Ishikawa (cell line): ENCODE measurements around the gene ZSWIM6.

Source experiments
- CEBPB ChIP-seq: IDR thresholded peaks from 2 replicates; pipeline ENCODE4 v1.6.1; 2012
- CREB1 ChIP-seq: IDR thresholded peaks from 2 replicates; pipeline ENCODE4 v1.6.1; 2012; ENCODE audit warnings: low read depth
- EGR1 ChIP-seq: IDR thresholded peaks from 2 replicates; pipeline ENCODE4 v1.6.1; 2012
- EP300 ChIP-seq: IDR thresholded peaks from 2 replicates; pipeline ENCODE4 v1.6.1; 2012; ENCODE audit warnings: borderline replicate concordance
- FOXM1 ChIP-seq: IDR thresholded peaks from 2 replicates; pipeline ENCODE4 v1.6.1; 2012; ENCODE audit warnings: low read depth, borderline replicate concordance
- MAX ChIP-seq: IDR thresholded peaks from 2 replicates; pipeline ENCODE4 v1.6.1; 2012
- NFIC ChIP-seq: IDR thresholded peaks from 2 replicates; pipeline ENCODE4 v1.6.1; 2012
- RAD21 ChIP-seq: IDR thresholded peaks from 2 replicates; pipeline ENCODE4 v1.6.1; 2012; ENCODE audit warnings: low read depth
- TAF1 ChIP-seq: IDR thresholded peaks from 2 replicates; pipeline ENCODE4 v1.6.1; 2012; ENCODE audit warnings: low read depth, mild to moderate bottlenecking
- TCF12 ChIP-seq: IDR thresholded peaks from 2 replicates; pipeline ENCODE4 v1.6.1; 2012; ENCODE audit warnings: low read depth
- TEAD4 ChIP-seq: IDR thresholded peaks from 2 replicates; pipeline ENCODE4 v1.6.1; 2012
- USF1 ChIP-seq: IDR thresholded peaks from 2 replicates; pipeline ENCODE4 v1.6.1; 2012
- YY1 ChIP-seq: IDR thresholded peaks from 2 replicates; pipeline ENCODE4 v1.6.1; 2012; ENCODE audit warnings: low read depth
- ZBTB7A ChIP-seq: IDR thresholded peaks from 2 replicates; pipeline ENCODE4 v1.6.1; 2012; ENCODE audit warnings: low read depth
- TF ChIP-seq, protein P1 (sequence below): IDR thresholded peaks from 2 replicates; pipeline ENCODE4 v1.6.1; 2012; ENCODE audit warnings: low read depth, mild to moderate bottlenecking

The ZSWIM6 gene

DNA sequence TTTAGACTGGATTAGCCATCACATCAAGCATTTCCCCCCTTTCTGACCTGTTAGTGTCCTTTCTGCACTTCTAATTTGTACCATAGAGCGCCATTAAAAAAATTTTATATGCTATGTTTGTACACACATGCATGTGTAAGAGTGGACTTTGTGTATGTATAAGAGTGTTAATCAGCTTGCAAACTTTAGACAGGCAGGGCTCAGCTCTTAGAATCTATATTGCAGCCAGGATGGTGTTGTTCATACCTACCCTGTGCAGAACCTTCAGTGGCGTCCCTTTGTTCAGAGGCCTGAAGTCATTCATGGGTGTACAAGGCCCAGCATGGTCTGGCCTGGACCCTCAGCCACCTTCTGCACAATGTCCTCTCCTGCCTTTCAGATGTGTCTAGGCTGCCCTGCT, 19.7 kb downstream of the ZSWIM6 start:
- TF ChIP-seq, protein P1, sequence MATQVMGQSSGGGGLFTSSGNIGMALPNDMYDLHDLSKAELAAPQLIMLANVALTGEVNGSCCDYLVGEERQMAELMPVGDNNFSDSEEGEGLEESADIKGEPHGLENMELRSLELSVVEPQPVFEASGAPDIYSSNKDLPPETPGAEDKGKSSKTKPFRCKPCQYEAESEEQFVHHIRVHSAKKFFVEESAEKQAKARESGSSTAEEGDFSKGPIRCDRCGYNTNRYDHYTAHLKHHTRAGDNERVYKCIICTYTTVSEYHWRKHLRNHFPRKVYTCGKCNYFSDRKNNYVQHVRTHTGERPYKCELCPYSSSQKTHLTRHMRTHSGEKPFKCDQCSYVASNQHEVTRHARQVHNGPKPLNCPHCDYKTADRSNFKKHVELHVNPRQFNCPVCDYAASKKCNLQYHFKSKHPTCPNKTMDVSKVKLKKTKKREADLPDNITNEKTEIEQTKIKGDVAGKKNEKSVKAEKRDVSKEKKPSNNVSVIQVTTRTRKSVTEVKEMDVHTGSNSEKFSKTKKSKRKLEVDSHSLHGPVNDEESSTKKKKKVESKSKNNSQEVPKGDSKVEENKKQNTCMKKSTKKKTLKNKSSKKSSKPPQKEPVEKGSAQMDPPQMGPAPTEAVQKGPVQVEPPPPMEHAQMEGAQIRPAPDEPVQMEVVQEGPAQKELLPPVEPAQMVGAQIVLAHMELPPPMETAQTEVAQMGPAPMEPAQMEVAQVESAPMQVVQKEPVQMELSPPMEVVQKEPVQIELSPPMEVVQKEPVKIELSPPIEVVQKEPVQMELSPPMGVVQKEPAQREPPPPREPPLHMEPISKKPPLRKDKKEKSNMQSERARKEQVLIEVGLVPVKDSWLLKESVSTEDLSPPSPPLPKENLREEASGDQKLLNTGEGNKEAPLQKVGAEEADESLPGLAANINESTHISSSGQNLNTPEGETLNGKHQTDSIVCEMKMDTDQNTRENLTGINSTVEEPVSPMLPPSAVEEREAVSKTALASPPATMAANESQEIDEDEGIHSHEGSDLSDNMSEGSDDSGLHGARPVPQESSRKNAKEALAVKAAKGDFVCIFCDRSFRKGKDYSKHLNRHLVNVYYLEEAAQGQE, result no peak
- no peak for TF ChIP-seq ZBTB7A
- TF ChIP-seq CEBPB, result no peak
- TF ChIP-seq RAD21, result no peak
- TF ChIP-seq TAF1, result no peak
- no peak for TF ChIP-seq CREB1
- TF ChIP-seq USF1, result no peak
- no peak for TF ChIP-seq EGR1

DNA sequence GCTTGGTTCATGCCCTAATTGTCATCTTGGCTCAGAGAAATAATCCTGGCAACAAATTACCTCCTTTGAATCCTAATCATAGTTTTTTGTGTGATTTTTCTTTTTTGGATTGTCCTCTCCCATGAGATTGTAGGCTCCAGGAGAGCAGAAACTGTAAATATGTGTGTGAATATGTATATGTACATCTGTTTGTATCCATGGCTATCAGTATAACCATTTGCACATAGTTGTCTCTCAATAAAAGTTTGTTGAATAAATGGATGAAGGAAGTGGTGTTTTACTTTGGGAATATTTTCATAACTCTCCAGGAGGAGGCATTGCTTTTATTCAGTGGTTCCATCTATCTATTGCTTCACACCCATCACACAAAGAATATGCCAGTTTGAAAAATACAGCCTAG, 20.1 kb downstream of the ZSWIM6 start:
- TF ChIP-seq TCF12, result no peak
- TF ChIP-seq FOXM1, result no peak
- no peak for TF ChIP-seq TEAD4
- TF ChIP-seq NFIC, result no peak
- TF ChIP-seq CEBPB, result no peak
- TF ChIP-seq EGR1, result no peak
- TF ChIP-seq ZBTB7A, result no peak
- TF ChIP-seq CREB1, result no peak
- TF ChIP-seq USF1, result no peak
- TF ChIP-seq TAF1, result no peak
- no peak for TF ChIP-seq RAD21
- TF ChIP-seq YY1, result no peak
- no peak for TF ChIP-seq MAX
- TF ChIP-seq, protein P1, result no peak
- TF ChIP-seq EP300, result no peak

GRCh38 chr5:61352612-61353156, 20.6 kb downstream of the ZSWIM6 start:
- TF ChIP-seq EGR1 (no peak), MAX (no peak), TCF12 (no peak), RAD21 (no peak), ZBTB7A (no peak), TAF1 (no peak), USF1 (no peak), CREB1 (no peak), CEBPB (no peak), FOXM1 (no peak), YY1 (no peak), TEAD4 (no peak), EP300 (no peak), NFIC (no peak)
- TF ChIP-seq, protein P1, result no peak

DNA sequence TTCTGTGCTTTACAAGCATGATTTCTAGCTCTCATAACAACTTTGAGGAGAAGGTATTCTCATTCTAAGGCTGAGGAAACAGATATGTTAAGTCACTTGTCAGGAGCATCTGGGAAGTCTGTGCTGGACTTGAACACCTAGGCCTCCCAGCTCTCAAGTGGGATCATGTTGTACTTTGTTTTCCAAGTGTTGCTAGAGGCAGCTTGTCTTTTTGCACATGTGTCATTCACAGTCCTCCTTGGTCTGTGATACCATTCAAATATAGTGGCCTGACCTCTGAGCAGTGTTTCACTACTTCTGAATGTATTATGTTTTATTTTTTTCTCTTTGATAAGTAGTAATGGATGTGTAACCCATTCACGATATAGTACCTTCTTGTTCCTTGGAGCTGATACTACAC, 21.2 kb downstream of the ZSWIM6 start:
- TF ChIP-seq EP300 (no peak), TEAD4 (no peak), EGR1 (no peak), FOXM1 (no peak)

GRCh38 chr5:61354199-61354598, 22.1 kb downstream of the ZSWIM6 start:
- no peak for TF ChIP-seq USF1
- no peak for TF ChIP-seq CEBPB
- no peak for TF ChIP-seq EGR1
- no peak for TF ChIP-seq CREB1
- TF ChIP-seq, protein P1, result no peak
- TF ChIP-seq EP300, result no peak
- no peak for TF ChIP-seq YY1
- TF ChIP-seq RAD21, result no peak
